KOPT-K1 (cell line): ENCODE data around the gene HTT.

Experiments
- H3K27ac ChIP-seq: fragments of 200-600 bp; sonication (generic); 2 replicates; pipeline ENCODE4 v1.5.1; 2016; ENCODE audit warnings: antibody characterized with exemption, mild to moderate bottlenecking, low read depth, low read length; ENCODE audit not compliant: poor library complexity, severe bottlenecking
- H3K36me3 ChIP-seq: fragments of 200-600 bp; sonication (generic); 2 replicates; pipeline ENCODE4 v1.5.1; 2017; ENCODE audit warnings: antibody characterized with exemption, mild to moderate bottlenecking, low read length, moderate library complexity; ENCODE audit not compliant: insufficient read depth
- H3K9me3 ChIP-seq: fragments of 200-600 bp; sonication (generic); 2 replicates; pipeline ENCODE4 v1.5.1; 2017; ENCODE audit warnings: antibody characterized with exemption, low read length, mild to moderate bottlenecking; ENCODE audit not compliant: insufficient read depth, poor library complexity, severe bottlenecking

HTT gene

GRCh38 chr4:3212391-3213105 lies 138.1 kb downstream of the HTT start:
- H3K9me3 ChIP-seq: no peaks in the 10 kb centered on the region
- H3K36me3 ChIP-seq: peaks cover 93% of the 10 kb centered on the region
- no peak overlapping the region for H3K27ac ChIP-seq

- Histone ChIP-seq H3K36me3 (peaks cover 93% of the 10 kb centered on the region), H3K27ac (no peak overlapping the region), H3K9me3 (no peaks in the 10 kb centered on the region)
These were observed 138.6 kb downstream of the HTT start for GRCh38 chr4:3213106-3213425.

DNA sequence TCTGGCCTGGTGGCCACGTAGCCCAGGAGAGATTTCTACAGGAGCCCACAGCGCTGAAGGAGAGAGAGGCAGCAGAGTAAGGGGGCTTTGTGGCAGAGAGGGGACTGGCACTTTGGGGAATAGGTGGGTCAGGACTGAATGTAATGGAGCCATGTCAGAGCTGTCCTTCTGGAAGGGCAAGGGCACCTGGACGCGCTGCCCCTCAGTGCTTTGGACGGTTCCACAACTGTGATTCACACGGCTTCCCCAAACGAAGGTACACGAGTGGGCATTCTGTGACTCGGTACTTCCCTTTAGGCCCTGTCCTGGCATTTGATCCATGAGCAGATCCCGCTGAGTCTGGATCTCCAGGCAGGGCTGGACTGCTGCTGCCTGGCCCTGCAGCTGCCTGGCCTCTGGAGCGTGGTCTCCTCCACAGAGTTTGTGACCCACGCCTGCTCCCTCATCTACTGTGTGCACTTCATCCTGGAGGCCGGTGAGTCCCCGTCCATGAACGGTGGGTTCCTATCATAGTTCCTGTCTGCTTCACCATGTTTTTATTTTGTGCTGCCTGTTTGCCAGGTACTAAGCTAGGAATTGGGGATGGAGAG lies 139.3 kb downstream of the HTT start:
- Histone ChIP-seq H3K36me3 (peaks cover 94% of the 10 kb centered on the region), H3K27ac (no peak overlapping the region), H3K9me3 (no peaks in the 10 kb centered on the region)

GRCh38 chr4:3215256-3215655 lies 140.8 kb downstream of the HTT start:
- Histone ChIP-seq H3K9me3 (no peaks in the 10 kb centered on the region), H3K36me3 (peaks cover 94% of the 10 kb centered on the region), H3K27ac (no peak overlapping the region)

DNA sequence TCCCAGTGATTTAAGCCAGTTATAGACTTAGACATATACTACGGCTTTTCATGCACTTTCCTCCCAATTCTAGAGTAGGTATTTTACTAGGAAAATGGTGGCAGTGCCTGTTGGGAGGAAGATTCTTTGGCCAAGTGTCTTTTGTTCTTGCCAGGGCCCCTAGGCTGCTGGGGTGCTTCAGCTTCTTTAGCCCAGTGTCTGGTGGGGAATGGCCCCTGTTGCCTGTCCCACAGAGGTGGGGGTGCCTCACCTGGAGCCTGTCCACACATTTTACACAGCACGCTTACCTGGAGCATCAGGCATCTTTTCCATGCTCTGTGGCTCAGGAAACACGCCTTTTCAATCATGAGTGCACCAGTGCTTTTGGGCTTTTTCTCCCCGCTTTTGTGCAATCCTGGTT lies 141.3 kb downstream of the HTT start:
- H3K27ac ChIP-seq: no peak overlapping the region
- H3K9me3 ChIP-seq: no peaks in the 10 kb centered on the region
- peaks cover 95% of the 10 kb centered on the region for H3K36me3 ChIP-seq

DNA sequence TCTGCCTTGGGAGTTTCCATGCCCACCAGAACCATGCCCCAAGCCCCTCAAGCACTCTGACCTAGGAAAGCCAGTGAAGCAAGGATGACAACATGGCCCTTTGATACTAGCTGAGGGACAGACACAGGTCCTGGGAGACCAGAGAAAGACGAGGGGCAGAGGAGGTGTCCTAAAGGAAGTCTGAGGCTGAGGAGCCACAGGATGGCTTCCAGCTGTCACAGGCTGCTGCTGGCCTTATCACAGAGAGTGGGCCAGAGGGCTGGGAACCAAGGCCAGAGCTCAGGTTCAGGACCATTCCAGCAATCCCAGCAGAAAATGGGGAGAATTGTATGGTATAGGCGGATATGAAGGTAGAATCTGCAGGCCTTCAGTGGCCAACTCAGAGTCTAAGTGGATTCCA lies 142.8 kb downstream of the HTT start:
- no peaks in the 10 kb centered on the region for H3K9me3 ChIP-seq
- peaks cover 97% of the 10 kb centered on the region for H3K36me3 ChIP-seq
- no peak overlapping the region for H3K27ac ChIP-seq

GRCh38 chr4:3217771-3218170 lies 143.3 kb downstream of the HTT start:
- Histone ChIP-seq H3K36me3 (peaks cover 97% of the 10 kb centered on the region), H3K9me3 (no peaks in the 10 kb centered on the region), H3K27ac (no peak overlapping the region)

GRCh38 chr4:3218824-3219760 lies 144.6 kb downstream of the HTT start:
- H3K9me3 ChIP-seq: no peaks in the 10 kb centered on the region
- peaks cover 97% of the 10 kb centered on the region for H3K36me3 ChIP-seq
- no peak overlapping the region for H3K27ac ChIP-seq

DNA sequence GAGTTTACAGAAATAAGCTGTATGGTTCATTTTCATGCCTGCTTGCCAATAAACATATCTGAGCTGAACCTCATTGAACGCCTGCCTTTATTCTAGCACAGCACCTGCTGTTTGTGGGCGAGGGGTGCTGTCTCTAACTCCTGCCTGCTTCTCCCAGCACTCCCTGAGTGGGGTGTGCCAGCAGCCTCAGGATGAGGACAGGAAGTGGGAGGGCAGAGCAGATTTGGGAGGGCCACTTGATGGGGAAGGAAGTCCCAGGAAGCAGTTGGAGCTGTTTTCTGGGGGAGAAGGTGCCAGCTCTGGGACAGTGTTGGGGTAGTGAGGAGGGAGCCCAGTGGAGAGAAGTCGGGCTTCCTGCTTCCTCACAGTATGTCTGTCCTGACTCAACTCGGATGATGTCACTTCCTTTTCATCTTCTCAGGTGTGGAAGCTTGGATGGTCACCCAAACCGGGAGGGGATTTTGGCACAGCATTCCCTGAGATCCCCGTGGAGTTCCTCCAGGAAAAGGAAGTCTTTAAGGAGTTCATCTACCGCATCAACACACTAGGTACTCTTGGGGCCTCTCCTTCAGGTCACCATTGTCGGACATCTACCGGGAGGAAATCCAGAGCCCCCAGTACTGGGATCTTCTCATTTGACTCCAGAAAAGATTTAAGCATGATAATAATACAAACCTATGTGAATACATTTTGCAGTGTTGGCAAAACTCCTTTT lies 145.4 kb downstream of the HTT start:
- Histone ChIP-seq H3K9me3 (no peaks in the 10 kb centered on the region), H3K36me3 (peaks cover 97% of the 10 kb centered on the region), H3K27ac (no peak overlapping the region)

DNA sequence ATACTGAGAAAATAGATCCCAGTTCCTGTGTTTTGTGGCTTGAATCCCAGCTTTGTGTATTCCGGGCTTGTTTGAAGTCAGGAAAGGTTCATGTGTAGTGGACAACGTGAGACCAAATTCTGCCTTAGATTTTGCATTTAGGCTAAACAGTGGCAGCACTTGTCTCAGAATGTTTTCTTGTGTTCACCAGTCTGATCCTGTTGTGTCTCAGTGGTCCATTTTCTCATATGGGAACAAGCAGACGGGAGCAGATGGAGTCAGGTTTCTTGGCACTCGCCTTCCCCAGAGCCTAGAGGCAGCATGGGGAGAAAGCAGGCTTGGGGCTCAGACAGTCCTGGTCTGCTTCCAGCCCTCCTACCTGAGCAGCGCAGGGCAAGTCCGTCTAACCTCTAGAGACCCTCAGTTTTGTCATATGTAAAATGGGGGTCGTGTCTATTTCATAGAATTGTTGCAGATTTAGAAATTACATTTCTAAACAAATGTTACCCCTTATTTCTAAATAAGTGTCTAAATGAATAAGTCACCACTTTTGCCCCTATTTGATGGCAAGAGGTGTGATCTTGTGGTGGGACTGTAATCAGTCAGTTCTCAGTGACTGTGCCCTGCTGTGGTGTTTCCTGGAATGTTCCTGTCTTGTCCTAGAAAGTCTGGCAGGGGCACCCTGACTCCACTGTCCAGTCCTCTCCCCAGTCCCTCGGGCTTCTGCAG lies 146.1 kb downstream of the HTT start:
- no peaks in the 10 kb centered on the region for H3K9me3 ChIP-seq
- H3K36me3 ChIP-seq: peaks cover 97% of the 10 kb centered on the region
- no peak overlapping the region for H3K27ac ChIP-seq

DNA sequence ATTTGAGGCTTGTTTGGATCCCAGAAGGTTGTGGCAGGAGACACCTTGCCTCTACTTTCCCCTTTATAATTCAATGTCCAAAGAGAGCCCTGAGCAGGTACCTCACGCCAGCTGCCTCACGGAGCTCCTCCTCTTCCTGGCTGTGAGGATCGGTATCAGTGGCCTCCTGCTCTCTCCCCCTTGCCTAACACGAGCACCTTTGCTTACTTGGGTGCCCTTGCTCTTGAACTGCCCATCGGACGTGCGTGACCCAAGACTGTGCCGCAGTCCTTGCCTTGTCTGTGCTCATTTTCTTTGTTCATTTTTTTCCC lies 146.7 kb downstream of the HTT start:
- H3K9me3 ChIP-seq: no peaks in the 10 kb centered on the region
- H3K27ac ChIP-seq: no peak overlapping the region
- peaks cover 92% of the 10 kb centered on the region for H3K36me3 ChIP-seq

- no peaks in the 10 kb centered on the region for H3K9me3 ChIP-seq
- peaks cover 91% of the 10 kb centered on the region for H3K36me3 ChIP-seq
- no peak overlapping the region for H3K27ac ChIP-seq
These were observed 147.5 kb downstream of the HTT start for GRCh38 chr4:3221996-3222395.

DNA sequence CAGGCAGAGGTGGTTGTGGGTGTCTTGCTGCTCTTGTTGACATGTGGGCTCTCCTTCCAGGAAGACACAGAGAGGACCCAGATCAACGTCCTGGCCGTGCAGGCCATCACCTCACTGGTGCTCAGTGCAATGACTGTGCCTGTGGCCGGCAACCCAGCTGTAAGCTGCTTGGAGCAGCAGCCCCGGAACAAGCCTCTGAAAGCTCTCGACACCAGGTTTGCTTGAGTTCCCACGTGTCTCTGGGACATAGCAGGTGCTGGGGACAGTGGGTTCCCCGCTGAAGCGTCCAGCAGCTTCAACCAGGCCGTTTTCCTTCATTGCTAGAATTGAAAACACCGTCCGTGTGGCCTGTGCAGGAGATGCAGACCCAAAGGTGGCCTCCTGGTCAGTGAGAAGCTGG lies 148.9 kb downstream of the HTT start:
- no peaks in the 10 kb centered on the region for H3K9me3 ChIP-seq
- peaks cover 85% of the 10 kb centered on the region for H3K36me3 ChIP-seq
- H3K27ac ChIP-seq: no peak overlapping the region

DNA sequence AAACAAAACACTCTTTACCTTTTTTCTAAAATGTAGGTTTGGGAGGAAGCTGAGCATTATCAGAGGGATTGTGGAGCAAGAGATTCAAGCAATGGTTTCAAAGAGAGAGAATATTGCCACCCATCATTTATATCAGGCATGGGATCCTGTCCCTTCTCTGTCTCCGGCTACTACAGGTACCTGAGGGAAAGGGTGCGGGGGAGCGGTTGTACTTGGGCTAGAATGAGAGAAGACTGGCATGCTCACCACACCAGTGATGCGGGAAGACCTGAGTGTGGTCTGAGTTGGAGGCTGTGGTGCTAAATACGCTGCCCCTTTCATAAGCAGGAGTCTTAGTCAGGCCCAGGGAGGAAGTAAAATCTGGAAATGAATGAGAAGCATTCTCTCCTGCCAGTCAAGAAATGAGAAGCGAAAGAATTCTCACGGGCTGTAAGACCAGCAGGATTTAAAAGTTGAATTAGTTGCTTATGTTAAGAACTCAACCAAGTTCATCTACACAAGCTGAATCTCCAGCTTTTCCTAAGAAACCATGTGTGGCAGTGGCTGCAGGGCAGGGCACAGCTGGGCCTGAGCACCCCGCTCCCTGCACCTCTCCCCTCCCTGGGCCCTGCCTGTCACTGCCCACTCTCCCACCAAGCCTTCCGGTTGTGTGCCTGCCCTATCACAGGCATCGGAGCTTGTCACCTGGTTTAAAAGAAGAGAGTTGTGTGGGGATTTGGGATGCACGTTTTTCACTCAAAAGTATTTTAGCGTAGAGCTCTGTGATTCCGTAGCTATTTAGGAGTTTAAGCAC lies 149.7 kb downstream of the HTT start:
- Histone ChIP-seq H3K36me3 (peaks cover 85% of the 10 kb centered on the region), H3K9me3 (no peaks in the 10 kb centered on the region), H3K27ac (no peak overlapping the region)
